PFSK-1 (cell line): ENCODE data around the gene ZNF654.

Source experiments
- FOXP2 ChIP-seq: optimal IDR thresholded peaks from 2 replicates; pipeline ENCODE3; 2011; ENCODE audit warnings: borderline replicate concordance, control low read depth, inconsistent platforms; ENCODE audit not compliant: insufficient read depth; ENCODE audit errors: extremely low read length, extremely low read depth
- POLR2AphosphoS5 ChIP-seq: IDR thresholded peaks from 2 replicates; pipeline ENCODE4 v1.6.1; 2012; ENCODE audit warnings: low read depth, mild to moderate bottlenecking, control low read depth, low read length, moderate library complexity
- REST ChIP-seq, 2 experiments: IDR thresholded peaks; 2 replicates each; pipeline versions ENCODE4 v1.6.1 to v1.8.0; 2011 to 2012; ENCODE audit warnings: low read depth in 2 of 2, low read length in 2 of 2, control low read depth in 1 of 2, inconsistent platforms in 1 of 2, mild to moderate bottlenecking in 1 of 2, moderate library complexity in 1 of 2; ENCODE audit not compliant: insufficient read depth in 1 of 2
- SIN3A ChIP-seq: IDR thresholded peaks from 2 replicates; pipeline ENCODE4 v1.6.1; 2012; ENCODE audit warnings: mild to moderate bottlenecking, low read length, moderate library complexity, borderline replicate concordance; ENCODE audit not compliant: insufficient read depth
- TAF1 ChIP-seq: IDR thresholded peaks from 2 replicates; pipeline ENCODE4 v1.6.1; 2012; ENCODE audit warnings: low read length, control low read depth, borderline replicate concordance; ENCODE audit not compliant: insufficient read depth

Gene ZNF654

GRCh38 chr3:88131695-88132094 is 72.6 kb downstream of the ZNF654 start:
- no peak for TF ChIP-seq POLR2AphosphoS5
- TF ChIP-seq SIN3A = no peak
- TF ChIP-seq REST (IDR thresholded peaks at IDR 0.05; ENCODE audit: insufficient read depth in 1 of 2, low read depth in 2 of 2, low read length in 2 of 2) = no peak
- no peak for TF ChIP-seq TAF1
- TF ChIP-seq FOXP2 = no peak

- TF ChIP-seq SIN3A = no peak
- TF ChIP-seq POLR2AphosphoS5 = no peak
- TF ChIP-seq REST (IDR thresholded peaks at IDR 0.05; ENCODE audit: insufficient read depth in 1 of 2, low read depth in 2 of 2, low read length in 2 of 2) = no peak
- TF ChIP-seq FOXP2 = no peak
- TF ChIP-seq TAF1 = no peak
Observed at GRCh38 chr3:88132894-88133293, 73.8 kb downstream of the ZNF654 start.

GRCh38 chr3:88133711-88134263 is 74.7 kb downstream of the ZNF654 start:
- TF ChIP-seq POLR2AphosphoS5 (no peak), SIN3A (no peak), REST (IDR thresholded peaks at IDR 0.05; ENCODE audit: insufficient read depth in 1 of 2, low read depth in 2 of 2, low read length in 2 of 2) (no peak), TAF1 (no peak)

GRCh38 chr3:88137836-88138235 is 78.8 kb downstream of the ZNF654 start:
- no peak for TF ChIP-seq FOXP2
- TF ChIP-seq REST (IDR thresholded peaks at IDR 0.05; ENCODE audit: insufficient read depth in 1 of 2, low read depth in 2 of 2, low read length in 2 of 2) = no peak
- no peak for TF ChIP-seq POLR2AphosphoS5
- no peak for TF ChIP-seq TAF1
- no peak for TF ChIP-seq SIN3A

- TF ChIP-seq POLR2AphosphoS5 (no peak), TAF1 (no peak), FOXP2 (no peak), SIN3A (no peak), REST (IDR thresholded peaks at IDR 0.05; ENCODE audit: insufficient read depth in 1 of 2, low read depth in 2 of 2, low read length in 2 of 2) (no peak)
Observed at GRCh38 chr3:88141458-88142083, 82.5 kb downstream of the ZNF654 start.
